Measurements from ENCODE around the gene STK33.

Gene STK33

GRCh38 chr11:8638300-8638699, 44.3 kb upstream of the STK33 start:
- no peak for TF ChIP-seq CTCF (IDR thresholded peaks at IDR 0.05; ENCODE audit: insufficient read depth, low read length, poor library complexity, severe bottlenecking)
- Histone ChIP-seq H3K4me3 (replicated peaks; ENCODE audit: low read depth, low read length) (no peak overlapping the region), H3K36me3 (ENCODE audit: control insufficient read depth, insufficient read depth, low read length) (peaks cover 17% of the 10 kb centered on the region), H3K27me3 (replicated peaks; ENCODE audit: control insufficient read depth, insufficient read depth, low read length) (no peaks in the 10 kb centered on the region)
- no peak for DNase-seq (ENCODE audit: extremely low read depth, insufficient read length)

GRCh38 chr11:8636127-8636526, 42.1 kb upstream of the STK33 start:
- Histone ChIP-seq H3K4me3 (replicated peaks; ENCODE audit: low read depth, low read length) (no peak overlapping the region), H3K36me3 (ENCODE audit: control insufficient read depth, insufficient read depth, low read length) (peaks cover 15% of the 10 kb centered on the region), H3K27me3 (replicated peaks; ENCODE audit: control insufficient read depth, insufficient read depth, low read length) (no peaks in the 10 kb centered on the region)
- no peak for TF ChIP-seq CTCF (IDR thresholded peaks at IDR 0.05; ENCODE audit: insufficient read depth, low read length, poor library complexity, severe bottlenecking)
- no peak for DNase-seq (ENCODE audit: extremely low read depth, insufficient read length)

- Histone ChIP-seq H3K36me3 (ENCODE audit: control insufficient read depth, insufficient read depth, low read length) (peaks cover 7% of the 10 kb centered on the region), H3K27me3 (replicated peaks; ENCODE audit: control insufficient read depth, insufficient read depth, low read length) (no peaks in the 10 kb centered on the region), H3K4me3 (replicated peaks; ENCODE audit: low read depth, low read length) (no peak overlapping the region)
- DNase-seq (ENCODE audit: extremely low read depth, insufficient read length), result no peak
- TF ChIP-seq CTCF (IDR thresholded peaks at IDR 0.05; ENCODE audit: insufficient read depth, low read length, poor library complexity, severe bottlenecking), result no peak
Observed at GRCh38 chr11:8634498-8634897, 40.5 kb upstream of the STK33 start.

GRCh38 chr11:8631395-8632118, 37.5 kb upstream of the STK33 start:
- Histone ChIP-seq H3K36me3 (ENCODE audit: control insufficient read depth, insufficient read depth, low read length) (peaks cover 4% of the 10 kb centered on the region), H3K27me3 (replicated peaks; ENCODE audit: control insufficient read depth, insufficient read depth, low read length) (no peaks in the 10 kb centered on the region), H3K4me3 (replicated peaks; ENCODE audit: low read depth, low read length) (no peak overlapping the region)
- no peak for DNase-seq (ENCODE audit: extremely low read depth, insufficient read length)
- TF ChIP-seq CTCF (IDR thresholded peaks at IDR 0.05; ENCODE audit: insufficient read depth, low read length, poor library complexity, severe bottlenecking), result no peak

GRCh38 chr11:8624698-8625097, 30.7 kb upstream of the STK33 start:
- Histone ChIP-seq H3K4me3 (replicated peaks; ENCODE audit: low read depth, low read length) (no peak overlapping the region), H3K36me3 (ENCODE audit: control insufficient read depth, insufficient read depth, low read length) (peaks cover 37% of the 10 kb centered on the region), H3K27me3 (replicated peaks; ENCODE audit: control insufficient read depth, insufficient read depth, low read length) (no peaks in the 10 kb centered on the region)
- DNase-seq (ENCODE audit: extremely low read depth, insufficient read length), result no peak
- no peak for TF ChIP-seq CTCF (IDR thresholded peaks at IDR 0.05; ENCODE audit: insufficient read depth, low read length, poor library complexity, severe bottlenecking)

- no peak for DNase-seq (ENCODE audit: extremely low read depth, insufficient read length)
- Histone ChIP-seq H3K27me3 (replicated peaks; ENCODE audit: control insufficient read depth, insufficient read depth, low read length) (no peaks in the 10 kb centered on the region), H3K36me3 (ENCODE audit: control insufficient read depth, insufficient read depth, low read length) (peaks cover 57% of the 10 kb centered on the region), H3K4me3 (replicated peaks; ENCODE audit: low read depth, low read length) (no peak overlapping the region)
- no peak for TF ChIP-seq CTCF (IDR thresholded peaks at IDR 0.05; ENCODE audit: insufficient read depth, low read length, poor library complexity, severe bottlenecking)
Observed at GRCh38 chr11:8621147-8621546, 27.1 kb upstream of the STK33 start.

Data from GM06990 (cell line).